Measurements from ENCODE around the gene C1orf87. TPM values are rescaled to one million over a fixed set of nuclear protein-coding genes. Genes with fewer than 3 reads are reported as not detected.

Gene C1orf87
- total RNA-seq, 2 donors from 2014 or later = not detected

- Mint-ChIP-seq H3K4me1 (peaks cover 7% of the 10 kb centered on the region), H3K27me3 (ENCODE audit: insufficient read depth) (no peaks in the 10 kb centered on the region), H3K36me3 (ENCODE audit: low read depth) (no peaks in the 10 kb centered on the region), H3K9me3 (no peaks in the 10 kb centered on the region), H3K4me3 (no peak overlapping the region), H3K27ac (no peak overlapping the region)
- Histone ChIP-seq H3K36me3 (ENCODE audit: control insufficient read depth, insufficient read depth, low read length) (no peaks in the 10 kb centered on the region), H3K27me3 (ENCODE audit: control insufficient read depth, insufficient read depth, low read length, poor library complexity, severe bottlenecking) (no peaks in the 10 kb centered on the region), H3K27ac (ENCODE audit: low read depth, low read length) (no peak overlapping the region), H3K9ac (ENCODE audit: extremely low read depth, low read length, poor library complexity, severe bottlenecking) (no peak overlapping the region), H3K9me3 (ENCODE audit: control insufficient read depth, low read length) (no peaks in the 10 kb centered on the region), H3K4me1 (ENCODE audit: control insufficient read depth, insufficient read depth, low read length) (no peaks in the 10 kb centered on the region), H3K4me3 (ENCODE audit: low read length) (no peak overlapping the region)
- no CpG with 5 or more reads among the region's 1 CpG for WGBS, 2 experiments (ENCODE audit: insufficient coverage in 1 of 2, insufficient read length in 1 of 2)
- no peak for DNase-seq
- no peak for TF ChIP-seq CTCF (conservative IDR thresholded peaks at IDR 0.05)
These were observed 40.0 kb upstream of the C1orf87 start for GRCh38 chr1:60113596-60113995.

DNA sequence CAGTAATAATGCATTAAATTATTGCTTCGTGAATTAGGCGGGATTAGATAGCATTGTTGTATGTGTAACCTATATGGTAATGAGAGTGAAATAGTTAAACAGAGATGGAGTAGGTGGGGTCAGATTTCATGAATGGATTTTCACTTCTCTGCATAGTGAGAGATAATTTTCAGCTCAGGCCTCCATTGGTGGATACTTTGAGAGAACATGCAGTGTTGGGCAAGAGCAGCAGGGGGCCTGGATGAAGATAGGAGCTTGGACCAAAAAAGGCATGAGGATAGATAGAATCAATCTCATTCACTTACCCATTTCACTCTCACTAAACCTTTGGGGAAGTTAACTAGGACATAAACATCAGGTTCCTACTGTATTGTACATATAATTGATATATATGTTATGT, 39.5 kb upstream of the C1orf87 start:
- WGBS, 2 experiments (ENCODE audit: insufficient coverage in 1 of 2, insufficient read length in 1 of 2) = 93 to 100% methylated on average over 1 to 2 of the region's 2 CpGs
- Histone ChIP-seq H3K4me3 (ENCODE audit: low read length) (no peak overlapping the region), H3K4me1 (ENCODE audit: control insufficient read depth, insufficient read depth, low read length) (no peaks in the 10 kb centered on the region), H3K27ac (ENCODE audit: low read depth, low read length) (no peak overlapping the region), H3K36me3 (ENCODE audit: control insufficient read depth, insufficient read depth, low read length) (no peaks in the 10 kb centered on the region), H3K27me3 (ENCODE audit: control insufficient read depth, insufficient read depth, low read length, poor library complexity, severe bottlenecking) (no peaks in the 10 kb centered on the region), H3K9ac (ENCODE audit: extremely low read depth, low read length, poor library complexity, severe bottlenecking) (no peak overlapping the region), H3K9me3 (ENCODE audit: control insufficient read depth, low read length) (no peaks in the 10 kb centered on the region)
- TF ChIP-seq CTCF (conservative IDR thresholded peaks at IDR 0.05) = no peak
- Mint-ChIP-seq H3K27me3 (ENCODE audit: insufficient read depth) (no peaks in the 10 kb centered on the region), H3K9me3 (no peaks in the 10 kb centered on the region), H3K4me3 (no peak overlapping the region), H3K27ac (no peak overlapping the region), H3K36me3 (ENCODE audit: low read depth) (no peaks in the 10 kb centered on the region), H3K4me1 (peaks cover 7% of the 10 kb centered on the region)
- no peak for DNase-seq

- H3K27ac ChIP-seq (ENCODE audit: low read depth, low read length) = no peak overlapping the region
- TF ChIP-seq CTCF (conservative IDR thresholded peaks at IDR 0.05) = no peak
- H3K4me1 ChIP-seq (ENCODE audit: control insufficient read depth, insufficient read depth, low read length) = no peaks in the 10 kb centered on the region
- WGBS, 2 experiments (ENCODE audit: insufficient coverage in 1 of 2, insufficient read length in 1 of 2) = 78% methylated on average over 1 of the region's 1 CpG; no CpG with 5 or more reads in 1 of the 2 experiments
- H3K9me3 ChIP-seq (ENCODE audit: control insufficient read depth, low read length) = no peaks in the 10 kb centered on the region
- H3K4me3 Mint-ChIP-seq = no peak overlapping the region
- H3K27ac Mint-ChIP-seq = no peak overlapping the region
- no peaks in the 10 kb centered on the region for H3K9me3 Mint-ChIP-seq
- peaks cover 7% of the 10 kb centered on the region for H3K4me1 Mint-ChIP-seq
- H3K27me3 ChIP-seq (ENCODE audit: control insufficient read depth, insufficient read depth, low read length, poor library complexity, severe bottlenecking) = no peaks in the 10 kb centered on the region
- no peak overlapping the region for H3K4me3 ChIP-seq (ENCODE audit: low read length)
- no peaks in the 10 kb centered on the region for H3K27me3 Mint-ChIP-seq (ENCODE audit: insufficient read depth)
- H3K36me3 Mint-ChIP-seq (ENCODE audit: low read depth) = no peaks in the 10 kb centered on the region
- no peak for DNase-seq
- H3K9ac ChIP-seq (ENCODE audit: extremely low read depth, low read length, poor library complexity, severe bottlenecking) = no peak overlapping the region
- no peaks in the 10 kb centered on the region for H3K36me3 ChIP-seq (ENCODE audit: control insufficient read depth, insufficient read depth, low read length)
These were observed 38.1 kb upstream of the C1orf87 start for GRCh38 chr1:60111716-60112115.

Data from endodermal cell (in vitro differentiated cells).